ENCODE data around the gene B3GNT8.
"Not testable (repeated sequence)": the region's sequence is repeated elsewhere in the genome, so short reads cannot be mapped to it uniquely, and the experiment has no call there.

The B3GNT8 gene

DNA sequence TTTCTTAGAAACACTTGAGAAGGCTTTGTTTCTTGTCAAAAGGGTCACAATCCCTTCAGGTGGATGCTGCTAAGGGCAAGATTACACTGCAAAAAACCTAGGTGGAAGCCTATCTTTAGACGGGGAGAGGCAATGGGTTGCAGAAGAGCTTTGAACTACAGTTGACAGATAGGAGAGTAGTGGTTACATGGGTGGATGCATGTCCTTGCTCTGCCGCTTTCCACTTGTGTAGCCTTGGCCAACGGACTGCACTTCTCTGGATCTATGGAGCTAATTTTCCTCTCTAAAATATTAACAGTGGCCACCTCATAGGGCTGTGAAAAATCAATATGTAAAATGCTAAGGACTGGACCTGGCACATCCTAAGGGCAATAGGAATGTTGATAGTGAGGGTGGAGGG, 28.6 kb downstream of the B3GNT8 start:
- Mint-ChIP-seq H3K36me3 (ENCODE audit: low read depth) (peaks cover 5% of the 10 kb centered on the region), H3K9me3 (no peaks in the 10 kb centered on the region)

GRCh38 chr19:41398050-41398418, 29.1 kb downstream of the B3GNT8 start:
- DNase-seq, result no peak
- ATAC-seq, result no peak
- H3K4me3 Mint-ChIP-seq, result peak overlapping the region; percentile 96
- H3K36me3 Mint-ChIP-seq (ENCODE audit: low read depth), result peaks cover 5% of the 10 kb centered on the region
- H3K4me1 Mint-ChIP-seq, result peaks cover 43% of the 10 kb centered on the region
- peak overlapping the region; percentile 100 for H3K27ac Mint-ChIP-seq
- H3K27me3 Mint-ChIP-seq, result peaks cover 2% of the 10 kb centered on the region
- H3K9me3 Mint-ChIP-seq, result no peaks in the 10 kb centered on the region

More for the DNA sequence above, 28.6 kb downstream of the B3GNT8 start:
- peaks cover 43% of the 10 kb centered on the region for H3K4me1 Mint-ChIP-seq
- H3K27me3 Mint-ChIP-seq, result peaks cover 2% of the 10 kb centered on the region
- peak overlapping the region; percentile 96 for H3K4me3 Mint-ChIP-seq
- DNase-seq (no peak), ATAC-seq (no peak)
- peak overlapping the region; percentile 100 for H3K27ac Mint-ChIP-seq

- ATAC-seq (peak; percentile 98), DNase-seq (peak; percentile 98)
- Mint-ChIP-seq H3K36me3 (ENCODE audit: low read depth) (peaks cover 7% of the 10 kb centered on the region), H3K4me1 (peaks cover 43% of the 10 kb centered on the region), H3K4me3 (peak within 1 kb of the TSS; percentile 96), H3K27ac (peak within 1 kb of the TSS; percentile 100), H3K27me3 (peaks cover 2% of the 10 kb centered on the region), H3K9me3 (no peaks in the 10 kb centered on the region)
These were observed 29.8 kb downstream of the B3GNT8 start, which contains the start of the genes BCKDHA and EXOSC5 for GRCh38 chr19:41397086-41398049. BCKDHA (plus strand) TSS chr19:41397818; CDS start chr19:41397828, 10 bp downstream. EXOSC5 (minus strand) TSS chr19:41397359; CDS start chr19:41397328, 31 bp downstream.

- Mint-ChIP-seq H3K9me3 (no peaks in the 10 kb centered on the region), H3K27me3 (peaks cover 2% of the 10 kb centered on the region), H3K4me1 (peaks cover 39% of the 10 kb centered on the region), H3K4me3 (peak overlapping the region; percentile 96), H3K36me3 (ENCODE audit: low read depth) (peaks cover 12% of the 10 kb centered on the region), H3K27ac (peak overlapping the region; percentile 24)
- no peak for DNase-seq
- ATAC-seq, result no peak
These were observed 31.8 kb downstream of the B3GNT8 start for GRCh38 chr19:41395355-41395754.

GRCh38 chr19:41392775-41393174, 34.4 kb downstream of the B3GNT8 start:
- peaks cover 14% of the 10 kb centered on the region for H3K36me3 Mint-ChIP-seq (ENCODE audit: low read depth)
- no peaks in the 10 kb centered on the region for H3K9me3 Mint-ChIP-seq
- peaks cover 22% of the 10 kb centered on the region for H3K4me1 Mint-ChIP-seq
- H3K4me3 Mint-ChIP-seq, result no peak overlapping the region
- peaks cover 2% of the 10 kb centered on the region for H3K27me3 Mint-ChIP-seq
- no peak for DNase-seq
- no peak for ATAC-seq
- H3K27ac Mint-ChIP-seq, result no peak overlapping the region

DNA sequence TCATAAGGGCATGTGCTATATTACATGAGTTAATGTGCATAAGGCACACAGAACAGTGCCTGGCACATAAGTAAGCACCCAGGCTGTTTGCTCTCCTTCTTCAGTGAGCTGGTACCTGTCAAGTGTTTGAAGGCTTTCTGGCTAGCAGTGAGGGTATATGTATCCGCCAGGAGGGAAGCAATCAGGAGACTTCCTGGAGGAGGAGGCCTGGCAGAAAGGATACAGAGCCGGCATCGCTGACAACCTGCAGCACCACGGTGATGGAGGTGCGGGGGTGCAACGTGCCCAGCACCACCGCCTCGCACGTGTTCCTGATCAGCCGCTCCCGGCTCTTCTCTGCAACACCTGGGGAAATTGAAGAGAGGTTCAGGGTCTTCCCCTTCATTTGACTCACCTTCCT, 35.6 kb downstream of the B3GNT8 start:
- no peak for DNase-seq
- Mint-ChIP-seq H3K4me1 (peaks cover 14% of the 10 kb centered on the region), H3K4me3 (no peak overlapping the region), H3K27ac (no peak overlapping the region), H3K9me3 (no peaks in the 10 kb centered on the region), H3K36me3 (ENCODE audit: low read depth) (peaks cover 14% of the 10 kb centered on the region), H3K27me3 (no peaks in the 10 kb centered on the region)
- ATAC-seq, result no peak

DNA sequence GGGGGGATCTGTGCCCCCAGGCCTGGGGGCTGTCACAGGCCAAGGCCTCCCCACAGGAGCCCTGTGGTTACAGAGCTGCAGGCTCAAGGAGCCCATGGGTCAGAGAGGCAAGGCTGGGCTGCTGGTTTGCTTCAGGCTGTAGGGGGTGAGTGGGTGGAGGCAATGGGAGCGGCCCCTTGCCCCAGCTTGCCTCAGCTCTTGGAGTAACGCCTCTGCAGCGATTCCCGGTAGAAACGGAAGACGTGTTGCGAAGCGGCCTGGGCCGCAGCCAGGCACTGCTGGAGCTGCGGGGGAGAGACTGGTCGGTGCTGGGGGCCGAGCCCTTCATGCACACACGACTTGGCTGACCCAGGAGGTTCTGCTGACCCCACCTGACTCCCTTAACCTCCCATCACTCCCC, 40.7 kb downstream of the B3GNT8 start:
- H3K9me3 Mint-ChIP-seq, result no peaks in the 10 kb centered on the region
- H3K36me3 Mint-ChIP-seq (ENCODE audit: low read depth), result peaks cover 7% of the 10 kb centered on the region
- no peak for DNase-seq
- H3K27ac Mint-ChIP-seq, result no peak overlapping the region
- H3K4me1 Mint-ChIP-seq, result no peaks in the 10 kb centered on the region
- no peak overlapping the region for H3K4me3 Mint-ChIP-seq
- H3K27me3 Mint-ChIP-seq, result no peaks in the 10 kb centered on the region
- ATAC-seq, result no peak

GRCh38 chr19:41384351-41384750, 42.8 kb downstream of the B3GNT8 start:
- no peak for ATAC-seq
- Mint-ChIP-seq H3K27ac (no peak overlapping the region), H3K27me3 (no peaks in the 10 kb centered on the region)

GRCh38 chr19:41381536-41381935, 45.6 kb downstream of the B3GNT8 start:
- H3K27me3 Mint-ChIP-seq; H3K36me3 Mint-ChIP-seq (ENCODE audit: low read depth); ATAC-seq; H3K4me3 Mint-ChIP-seq; H3K27ac Mint-ChIP-seq; H3K9me3 Mint-ChIP-seq; DNase-seq; H3K4me1 Mint-ChIP-seq: not testable (repeated sequence)

More at GRCh38 chr19:41384351-41384750, 42.8 kb downstream of the B3GNT8 start:
- no peaks in the 10 kb centered on the region for H3K4me1 Mint-ChIP-seq
- H3K4me3 Mint-ChIP-seq, result no peak overlapping the region
- DNase-seq, result no peak
- no peaks in the 10 kb centered on the region for H3K9me3 Mint-ChIP-seq
- H3K36me3 Mint-ChIP-seq (ENCODE audit: low read depth), result no peaks in the 10 kb centered on the region

- Mint-ChIP-seq H3K9me3 (no peaks in the 10 kb centered on the region), H3K27ac (no peak overlapping the region), H3K4me3 (no peak overlapping the region), H3K27me3 (no peaks in the 10 kb centered on the region), H3K4me1 (peaks cover 15% of the 10 kb centered on the region), H3K36me3 (ENCODE audit: low read depth) (no peaks in the 10 kb centered on the region)
- DNase-seq, result no peak
- no peak for ATAC-seq
These were observed 49.0 kb downstream of the B3GNT8 start for GRCh38 chr19:41377977-41378709.

DNA sequence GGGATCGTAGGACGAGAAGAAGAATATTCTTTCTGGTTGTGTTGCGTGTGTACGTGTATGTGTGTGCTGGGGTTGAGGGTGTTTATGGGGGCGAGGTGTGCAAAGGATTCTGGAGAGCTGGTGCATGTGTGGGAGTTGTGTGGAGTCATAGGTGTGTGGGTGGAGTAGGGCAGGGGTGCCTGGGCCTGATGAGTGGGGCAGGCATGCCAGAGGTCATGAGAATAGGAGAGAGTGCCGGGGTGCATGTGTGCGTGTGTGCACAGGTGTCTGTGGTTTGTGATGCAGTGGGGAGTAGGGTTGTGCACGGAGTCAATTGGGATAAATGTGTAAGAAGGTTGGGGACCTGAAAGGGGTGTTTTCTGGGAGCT, 50.2 kb downstream of the B3GNT8 start:
- Mint-ChIP-seq H3K4me3 (peak overlapping the region; percentile 60), H3K27ac (peak overlapping the region; percentile 7)

GRCh38 chr19:41376241-41376997, 50.8 kb downstream of the B3GNT8 start, which contains the start of gene TMEM91:
TMEM91 (plus strand) TSS chr19:41376533; CDS start chr19:41378310, 1,777 bp downstream.
- peak; percentile 37 for ATAC-seq
- Mint-ChIP-seq H3K9me3 (no peaks in the 10 kb centered on the region), H3K27me3 (no peaks in the 10 kb centered on the region), H3K4me3 (peak within 1 kb of the TSS; percentile 60), H3K27ac (peak within 1 kb of the TSS; percentile 7), H3K4me1 (peaks cover 16% of the 10 kb centered on the region), H3K36me3 (ENCODE audit: low read depth) (no peaks in the 10 kb centered on the region)
- peak; percentile 18 for DNase-seq

More for the DNA sequence above, 50.2 kb downstream of the B3GNT8 start:
- H3K9me3 Mint-ChIP-seq, result no peaks in the 10 kb centered on the region
- peaks cover 16% of the 10 kb centered on the region for H3K4me1 Mint-ChIP-seq
- no peaks in the 10 kb centered on the region for H3K27me3 Mint-ChIP-seq
- DNase-seq, result peak; percentile 18
- no peaks in the 10 kb centered on the region for H3K36me3 Mint-ChIP-seq (ENCODE audit: low read depth)
- peak; percentile 34 for ATAC-seq
